Activated B cell treated with CpG ODN at 0.5 μM for 24 hours (primary cell): ENCODE data around the gene PRXL2B. TPM values are rescaled to one million over a fixed set of nuclear protein-coding genes. Genes with fewer than 3 reads are reported as not detected.

ENCODE experiments used
- ATAC-seq: fragments of 200-7000 bp; cut with Tn5 transposase; one replicate; pipeline ENCODE4 v1.10.0; 2021; ENCODE audit warnings: low read depth, mild to moderate bottlenecking, moderate library complexity
- CTCF ChIA-PET: fragments of 350-600 bp; sonication (Branson Sonifier 250); formaldehyde crosslinking; loops from one replicate; lab custom pipeline; 2021; ENCODE audit warnings: antibody characterized with exemption; lab: Charles Lee
- POLR2A ChIA-PET: fragments of 350-600 bp; sonication (Branson Sonifier 250); formaldehyde crosslinking; loops from one replicate; lab custom pipeline; 2021; ENCODE audit warnings: antibody characterized with exemption; lab: Charles Lee
- DNase-seq: peaks from one replicate; pipeline ENCODE4 v3.0.0; 2022
- H3K27ac Mint-ChIP-seq: one replicate; pipeline ENCODE4 v1.8.0; 2020; ENCODE audit warnings: mixed read lengths
- H3K27me3 Mint-ChIP-seq: one replicate; pipeline ENCODE4 v1.8.0; 2021; ENCODE audit warnings: mixed read lengths
- H3K36me3 Mint-ChIP-seq: one replicate; pipeline ENCODE4 v1.8.0; 2021; ENCODE audit warnings: low read depth, mixed read lengths
- H3K4me1 Mint-ChIP-seq: one replicate; pipeline ENCODE4 v1.8.0; 2021; ENCODE audit warnings: mixed read lengths
- H3K4me3 Mint-ChIP-seq: one replicate; pipeline ENCODE4 v1.8.0; 2020; ENCODE audit warnings: mild to moderate bottlenecking, mixed read lengths
- H3K9me3 Mint-ChIP-seq: one replicate; pipeline ENCODE4 v1.8.0; 2020; ENCODE audit warnings: mixed read lengths
- CTCF ChIP-seq: fragments of 200-600 bp; IDR thresholded peaks from one replicate; pipeline ENCODE4 v1.8.0; 2022; ENCODE audit warnings: antibody characterized with exemption, mild to moderate bottlenecking
- intact Hi-C: fragments of 100-400 bp; cut with micrococcal nuclease; formaldehyde crosslinking; loops from one replicate; pipeline ENCODE4 v1.15.1; 2024
- total RNA-seq: library from RNA; stranded (reverse); gene quantifications from 2 replicates; pipeline ENCODE4 v1.2.3, GENCODE V29; 2022

The PRXL2B gene
- total RNA-seq, 1 donor from 2014 or later: 12.6 TPM

GRCh38 chr1:2555634-2556276 lies 30.8 kb upstream of the PRXL2B start:
- ATAC-seq (peak; percentile 65), DNase-seq (peak; percentile 74)
- H3K27me3 Mint-ChIP-seq: no peaks in the 10 kb centered on the region
- TF ChIP-seq CTCF: no peak
- POLR2A ChIA-PET: interaction anchor here (0.5 to 5.6 kb wide), 20 partner anchors 9 to 368 kb away, joined by 3 to 224 read pairs (median 4); partner anchors contain the start of genes FAAP20, HES5, MORN1 and PANK4
- H3K4me3 Mint-ChIP-seq: peak overlapping the region; percentile 95
- H3K9me3 Mint-ChIP-seq: no peaks in the 10 kb centered on the region
- intact Hi-C loops: loop anchor here (1.0 kb wide), 4 partner anchors 7 to 88 kb away; no protein-coding TSS in a partner anchor
- H3K27ac Mint-ChIP-seq: peak overlapping the region; percentile 96
- peaks cover 52% of the 10 kb centered on the region for H3K4me1 Mint-ChIP-seq
- peaks cover 25% of the 10 kb centered on the region for H3K36me3 Mint-ChIP-seq
- CTCF ChIA-PET: interaction anchor here (0.9 to 2.9 kb wide), 5 partner anchors 9 to 361 kb away, joined by 4 to 39 read pairs (median 4); partner anchors contain the start of genes FAAP20 and PRXL2B

GRCh38 chr1:2556277-2556677 lies 30.3 kb upstream of the PRXL2B start, which contains the start of gene TNFRSF14:
TNFRSF14 (plus strand) TSS chr1:2556371; CDS start chr1:2556665, 294 bp downstream.
- ATAC-seq: peak; percentile 61
- peak; percentile 62 for DNase-seq
- TF ChIP-seq CTCF: no peak
- ChIA-PET CTCF (interaction anchor here (0.9 to 2.9 kb wide), 5 partner anchors 9 to 361 kb away, joined by 4 to 39 read pairs (median 4); partner anchors contain the start of genes FAAP20 and PRXL2B), POLR2A (interaction anchor here (0.5 to 5.6 kb wide), 20 partner anchors 9 to 369 kb away, joined by 3 to 224 read pairs (median 4); partner anchors contain the start of genes FAAP20, HES5, MORN1 and PANK4)
- Mint-ChIP-seq H3K4me3 (peak within 1 kb of the TSS; percentile 95), H3K36me3 (peaks cover 30% of the 10 kb centered on the region), H3K9me3 (no peaks in the 10 kb centered on the region), H3K27ac (peak within 1 kb of the TSS; percentile 96), H3K27me3 (no peaks in the 10 kb centered on the region), H3K4me1 (peaks cover 48% of the 10 kb centered on the region)
- intact Hi-C loops: loop anchor here (1.0 kb wide), 3 partner anchors 8 to 29 kb away; no protein-coding TSS in a partner anchor

- TF ChIP-seq CTCF: no peak
- Mint-ChIP-seq H3K4me1 (peaks cover 50% of the 10 kb centered on the region), H3K27ac (peak overlapping the region; percentile 96), H3K27me3 (no peaks in the 10 kb centered on the region), H3K4me3 (peak overlapping the region; percentile 95), H3K36me3 (peaks cover 34% of the 10 kb centered on the region), H3K9me3 (no peaks in the 10 kb centered on the region)
- DNase-seq (no peak), ATAC-seq (peak; percentile 1)
- ChIA-PET POLR2A (interaction anchor here (0.9 to 5.6 kb wide), 17 partner anchors 8 to 325 kb away, joined by 3 to 224 read pairs (median 4); partner anchors contain the start of genes HES5, MORN1, PANK4 and PRXL2B), CTCF (interaction anchor here (0.9 to 2.9 kb wide), 4 partner anchors 21 to 362 kb away, joined by 4 to 39 read pairs (median 6); partner anchors contain the start of genes FAAP20 and PRXL2B)
- intact Hi-C loops: loop anchor here (1.0 kb wide), 3 partner anchors 9 to 28 kb away; no protein-coding TSS in a partner anchor
Measured at GRCh38 chr1:2556678-2557481, 29.7 kb upstream of the PRXL2B start.

GRCh38 chr1:2557482-2558400 lies 28.8 kb upstream of the PRXL2B start:
- Mint-ChIP-seq H3K4me3 (peak overlapping the region; percentile 95), H3K27ac (peak overlapping the region; percentile 69), H3K4me1 (peaks cover 50% of the 10 kb centered on the region), H3K27me3 (no peaks in the 10 kb centered on the region), H3K9me3 (no peaks in the 10 kb centered on the region), H3K36me3 (peaks cover 34% of the 10 kb centered on the region)
- intact Hi-C loops: no loop called here
- DNase-seq (no peak), ATAC-seq (no peak)
- no peak for TF ChIP-seq CTCF
- ChIA-PET CTCF (interaction anchor here (1.7 kb wide), 1 partner anchor 28 kb away, joined by 3 read pairs; no protein-coding TSS in a partner anchor), POLR2A (interaction anchor here (0.6 to 5.6 kb wide), 9 partner anchors 11 to 282 kb away, joined by 3 to 224 read pairs (median 5); partner anchors contain the start of gene PRXL2B)
